B cell (primary cell): ENCODE results near the gene PRKN. TPM values are rescaled to one million over a fixed set of nuclear protein-coding genes. Genes with fewer than 3 reads are reported as not detected.

Experiments
- ATAC-seq: fragments of 200-7000 bp; cut with Tn5 transposase; one replicate; pipeline ENCODE4 v1.10.0; 2021; ENCODE audit warnings: low read depth, mild to moderate bottlenecking, moderate number of reproducible peaks, moderate library complexity
- CTCF ChIA-PET: fragments of 350-600 bp; sonication (Branson Sonifier 250); formaldehyde crosslinking; loops from one replicate; lab custom pipeline; 2021; ENCODE audit warnings: antibody characterized with exemption, inconsistent platforms; lab: Charles Lee
- POLR2A ChIA-PET: fragments of 350-600 bp; sonication (Branson Sonifier 250); formaldehyde crosslinking; loops from one replicate; lab custom pipeline; 2021; ENCODE audit warnings: antibody characterized with exemption; lab: Charles Lee
- DNase-seq: peaks from one replicate; pipeline ENCODE4 v3.0.0; 2013
- H2AFZ ChIP-seq: 2 replicates; pipeline ENCODE4 v1.6.1; 2012; ENCODE audit warnings: mild to moderate bottlenecking, low read depth, low read length; ENCODE audit not compliant: insufficient read depth, poor library complexity, severe bottlenecking
- H3K27ac ChIP-seq, 2 donors: 1 replicate in 1 of 2; 2 replicates in 1 of 2; pipeline ENCODE4 v1.5.1; 2012 to 2013; ENCODE audit warnings: low read length in 2 of 2, mild to moderate bottlenecking in 2 of 2, moderate library complexity in 1 of 2
- H3K27me3 ChIP-seq, 4 experiments: fragments of 200-600 bp in 1 of 4; sonication (generic) in 1 of 4; replicated peaks in 1 of 4; 1 replicate in 2 of 4; 2 replicates in 2 of 4; pipeline versions ENCODE4 v1.6.1 to v1.7.0; 2013 to 2016; ENCODE audit warnings: low read length in 3 of 4, mild to moderate bottlenecking in 2 of 4, mixed read lengths in 1 of 4, moderate library complexity in 1 of 4; ENCODE audit not compliant: insufficient read depth in 4 of 4, control insufficient read depth in 3 of 4; ENCODE audit errors: control extremely low read depth in 1 of 4
- H3K36me3 ChIP-seq, 2 experiments: replicated peaks in 1 of 2; 1 replicate in 1 of 2; 2 replicates in 1 of 2; pipeline versions ENCODE4 v1.6.1 to v1.7.1; 2013; ENCODE audit warnings: low read length in 1 of 2; ENCODE audit not compliant: insufficient read depth in 2 of 2, control insufficient read depth in 1 of 2; ENCODE audit errors: control extremely low read depth in 1 of 2, extremely low read depth in 1 of 2
- H3K4me1 ChIP-seq, 2 donors: fragments of 200-600 bp in 1 of 2; sonication (generic) in 1 of 2; 1 replicate in 1 of 2; 2 replicates in 1 of 2; pipeline versions ENCODE4 v1.5.1 to v1.6.1; 2013 to 2017; ENCODE audit warnings: low read length in 2 of 2; ENCODE audit not compliant: control insufficient read depth in 2 of 2, insufficient read depth in 2 of 2
- H3K4me2 ChIP-seq: replicated peaks from 2 replicates; pipeline ENCODE3; 2012; ENCODE audit warnings: mild to moderate bottlenecking, low read depth, low read length; ENCODE audit not compliant: poor library complexity, severe bottlenecking
- H3K4me3 ChIP-seq, 5 experiments: fragments of 200-600 bp in 1 of 5; sonication (generic) in 1 of 5; 1 replicate in 3 of 5; 2 replicates in 2 of 5; pipeline versions ENCODE4 v1.5.1 to v1.7.0; 2011 to 2016; ENCODE audit warnings: low read length in 4 of 5, mild to moderate bottlenecking in 4 of 5, low read depth in 2 of 5, control low read depth in 1 of 5, moderate library complexity in 1 of 5; ENCODE audit not compliant: insufficient read depth in 1 of 5; ENCODE audit errors: control extremely low read depth in 1 of 5, extremely low read depth in 1 of 5
- H3K79me2 ChIP-seq: fragments of 200-600 bp; sonication (generic); one replicate; pipeline ENCODE4 v1.6.0; 2016; ENCODE audit warnings: low read length; ENCODE audit not compliant: control insufficient read depth, insufficient read depth
- H3K9ac ChIP-seq: fragments of 200-600 bp; sonication (generic); 2 replicates; pipeline ENCODE4 v1.6.1; 2017; ENCODE audit warnings: mild to moderate bottlenecking, low read length, moderate library complexity
- H3K9me3 ChIP-seq, 3 donors: one replicate each; pipeline versions ENCODE4 v1.6.1 to v1.7.1; 2013; ENCODE audit warnings: low read length in 2 of 3; ENCODE audit not compliant: control insufficient read depth in 2 of 3, insufficient read depth in 1 of 3; ENCODE audit errors: control extremely low read depth in 1 of 3
- H4K20me1 ChIP-seq: 2 replicates; pipeline ENCODE4 v1.6.0; 2012; ENCODE audit warnings: mild to moderate bottlenecking, low read length; ENCODE audit not compliant: insufficient read depth, control insufficient read depth, poor library complexity, severe bottlenecking
- H3K27ac Mint-ChIP-seq: one replicate; pipeline ENCODE4 v1.8.0; 2021; ENCODE audit warnings: mixed read lengths
- H3K27me3 Mint-ChIP-seq: one replicate; pipeline ENCODE4 v1.8.0; 2021; ENCODE audit warnings: mixed read lengths
- H3K4me1 Mint-ChIP-seq: one replicate; pipeline ENCODE4 v1.8.0; 2021; ENCODE audit warnings: mixed read lengths
- H3K4me3 Mint-ChIP-seq: one replicate; pipeline ENCODE4 v1.8.0; 2021; ENCODE audit warnings: mixed read lengths
- H3K9me3 Mint-ChIP-seq: one replicate; pipeline ENCODE4 v1.8.0; 2022; ENCODE audit warnings: mixed read lengths; ENCODE audit not compliant: insufficient read depth
- CTCF ChIP-seq: fragments of 200-600 bp; IDR thresholded peaks from one replicate; pipeline ENCODE4 v1.8.0; 2022; ENCODE audit warnings: antibody characterized with exemption, mild to moderate bottlenecking
- EZH2 ChIP-seq: IDR thresholded peaks from 2 replicates; pipeline ENCODE4 v1.6.1; 2012; ENCODE audit warnings: borderline replicate concordance, low read depth, mild to moderate bottlenecking, moderate library complexity, low read length; ENCODE audit not compliant: insufficient read depth, poor library complexity, severe bottlenecking
- WGBS: methylation state at CpG from one replicate; pipeline ENCODE4 v1.1.5; 2013; ENCODE audit warnings: missing lambda C conversion rate; ENCODE audit not compliant: insufficient coverage; 5-methylcytosine and 5-hydroxymethylcytosine counted together
- intact Hi-C: fragments of 100-400 bp; cut with micrococcal nuclease; formaldehyde crosslinking; loops from one replicate; pipeline ENCODE4 v1.10.0; 2022
- polyA plus RNA-seq: library from polyadenylated mRNA; depleted of rRNA; stranded (reverse); fragments of >200 nt; gene quantifications from 2 replicates; pipeline ENCODE4 v1.2.3, GENCODE V29; 2012
- total RNA-seq, 2 donors: library from RNA; stranded (reverse); fragments of 120-200 nt in 1 of 2; gene quantifications; 1 replicate in 1 of 2; 2 replicates in 1 of 2; pipeline versions ENCODE4 v1.2.3 to v1.2.4, GENCODE V29; 2013 to 2022

The PRKN gene
- total and polyA plus RNA-seq, 2 donors (not counting 1 experiment from before 2014, with no cell fraction given), result 1.6 to 6.2 TPM

DNA sequence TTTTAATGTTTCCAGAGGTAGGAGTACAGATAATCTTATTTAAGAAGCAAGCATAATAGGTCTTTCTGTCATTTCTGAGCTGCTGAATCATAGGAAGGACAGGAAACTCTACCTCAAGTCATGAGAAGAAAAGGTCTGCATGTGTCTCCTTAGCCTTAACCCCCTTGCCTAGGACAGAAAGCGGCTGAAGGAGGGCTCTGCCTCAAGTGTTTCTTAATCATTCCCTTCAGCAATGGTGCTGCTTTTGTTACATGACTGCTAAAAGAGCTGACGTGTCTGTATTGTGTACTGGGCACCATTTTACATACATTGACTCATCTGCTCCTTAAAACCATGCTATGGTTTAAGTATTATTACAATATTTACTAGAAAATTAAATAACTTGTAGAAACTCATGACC, 889.7 kb downstream of the PRKN start:
- ChIA-PET POLR2A (no interaction called here), CTCF (no interaction called here)
- H3K9ac ChIP-seq, result no peak overlapping the region
- TF ChIP-seq CTCF (no peak), EZH2 (no peak)
- no peaks in the 10 kb centered on the region for H3K4me1 ChIP-seq
- no peak overlapping the region for H2AFZ ChIP-seq
- no peak overlapping the region for H3K4me3 ChIP-seq
- no peaks in the 10 kb centered on the region for H3K36me3 ChIP-seq
- no peaks in the 10 kb centered on the region for H3K79me2 ChIP-seq
- no peaks in the 10 kb centered on the region for H4K20me1 ChIP-seq
- H3K27me3 Mint-ChIP-seq, result no peaks in the 10 kb centered on the region
- H3K4me3 Mint-ChIP-seq, result no peak overlapping the region
- intact Hi-C loops, result no loop called here
- no peaks in the 10 kb centered on the region for H3K27me3 ChIP-seq
- no peak overlapping the region for H3K27ac Mint-ChIP-seq
- H3K9me3 ChIP-seq, result no peaks in the 10 kb centered on the region
- WGBS, result 100% methylated on average over 1 of the region's 2 CpGs
- no peak for DNase-seq
- H3K27ac ChIP-seq, result no peak overlapping the region
- no peaks in the 10 kb centered on the region for H3K4me1 Mint-ChIP-seq
- H3K9me3 Mint-ChIP-seq, result no peaks in the 10 kb centered on the region
- ATAC-seq, result no peak
- no peak overlapping the region for H3K4me2 ChIP-seq

- no CpG with 5 or more reads among the region's 1 CpG for WGBS
- Histone ChIP-seq H3K9me3 (peaks cover 0 to 3% (median 0%) of the 10 kb centered on the region in 3 donors), H3K4me3 (no peak overlapping the region), H3K27ac (no peak overlapping the region), H3K36me3 (no peaks in the 10 kb centered on the region), H3K4me1 (no peaks in the 10 kb centered on the region), H3K27me3 (no peaks in the 10 kb centered on the region), H2AFZ (no peak overlapping the region), H3K4me2 (no peak overlapping the region), H3K9ac (no peak overlapping the region), H3K79me2 (no peaks in the 10 kb centered on the region), H4K20me1 (no peaks in the 10 kb centered on the region)
- H3K27ac Mint-ChIP-seq, result no peak overlapping the region
- ChIA-PET POLR2A (no interaction called here), CTCF (no interaction called here)
- H3K4me1 Mint-ChIP-seq, result no peaks in the 10 kb centered on the region
- TF ChIP-seq EZH2 (no peak), CTCF (no peak)
- no peaks in the 10 kb centered on the region for H3K9me3 Mint-ChIP-seq
- intact Hi-C loops, result no loop called here
- no peak overlapping the region for H3K4me3 Mint-ChIP-seq
- no peak for DNase-seq
- no peak for ATAC-seq
- H3K27me3 Mint-ChIP-seq, result no peaks in the 10 kb centered on the region
These were observed 890.2 kb downstream of the PRKN start for GRCh38 chr6:161837449-161837735.
